Parathyroid adenoma (tissue), 2 donors: Measurements from ENCODE around the gene PLD6.
A peak's percentile ranks its signal among the peaks of the same experiment; 100 is the strongest.

ENCODE experiments used
- H2AFZ ChIP-seq: fragments of 300-600 bp; sonication (generic); one replicate; pipeline ENCODE4 v1.7.0; 2017; ENCODE audit warnings: antibody characterized with exemption, mild to moderate bottlenecking
- H3K27ac ChIP-seq: fragments of 300-600 bp; sonication (generic); one replicate; pipeline ENCODE4 v1.7.0; 2017
- H3K27me3 ChIP-seq: fragments of 300-600 bp; sonication (generic); one replicate; pipeline ENCODE4 v1.7.0; 2017; ENCODE audit warnings: low read length; ENCODE audit not compliant: control insufficient read depth, insufficient read depth
- H3K36me3 ChIP-seq: fragments of 300-600 bp; sonication (generic); one replicate; pipeline ENCODE4 v1.7.0; 2017; ENCODE audit warnings: low read length; ENCODE audit not compliant: control insufficient read depth, insufficient read depth
- H3K4me1 ChIP-seq: fragments of 300-600 bp; sonication (generic); one replicate; pipeline ENCODE4 v1.7.0; 2017; ENCODE audit warnings: control low read depth
- H3K4me2 ChIP-seq: fragments of 300-600 bp; sonication (generic); one replicate; pipeline ENCODE4 v1.7.0; 2017; ENCODE audit warnings: low read length
- H3K4me3 ChIP-seq: fragments of 300-600 bp; sonication (generic); one replicate; pipeline ENCODE4 v1.7.0; 2017; ENCODE audit warnings: low read depth, low read length
- H3K79me2 ChIP-seq: fragments of 300-600 bp; sonication (generic); one replicate; pipeline ENCODE4 v1.7.0; 2017; ENCODE audit warnings: control low read depth
- H3K9ac ChIP-seq: fragments of 300-600 bp; sonication (generic); one replicate; pipeline ENCODE4 v1.7.0; 2017; ENCODE audit warnings: mild to moderate bottlenecking
- H3K9me3 ChIP-seq: fragments of 300-600 bp; sonication (generic); one replicate; pipeline ENCODE4 v1.7.0; 2017; ENCODE audit warnings: low read length; ENCODE audit not compliant: control insufficient read depth
- CTCF ChIP-seq: fragments of 300-600 bp; sonication (generic); IDR thresholded peaks from one replicate; pipeline ENCODE4 v1.7.0; 2017; ENCODE audit warnings: antibody characterized with exemption, mild to moderate bottlenecking
- donor health status: primary hyperparathyroidism.

Gene PLD6

DNA sequence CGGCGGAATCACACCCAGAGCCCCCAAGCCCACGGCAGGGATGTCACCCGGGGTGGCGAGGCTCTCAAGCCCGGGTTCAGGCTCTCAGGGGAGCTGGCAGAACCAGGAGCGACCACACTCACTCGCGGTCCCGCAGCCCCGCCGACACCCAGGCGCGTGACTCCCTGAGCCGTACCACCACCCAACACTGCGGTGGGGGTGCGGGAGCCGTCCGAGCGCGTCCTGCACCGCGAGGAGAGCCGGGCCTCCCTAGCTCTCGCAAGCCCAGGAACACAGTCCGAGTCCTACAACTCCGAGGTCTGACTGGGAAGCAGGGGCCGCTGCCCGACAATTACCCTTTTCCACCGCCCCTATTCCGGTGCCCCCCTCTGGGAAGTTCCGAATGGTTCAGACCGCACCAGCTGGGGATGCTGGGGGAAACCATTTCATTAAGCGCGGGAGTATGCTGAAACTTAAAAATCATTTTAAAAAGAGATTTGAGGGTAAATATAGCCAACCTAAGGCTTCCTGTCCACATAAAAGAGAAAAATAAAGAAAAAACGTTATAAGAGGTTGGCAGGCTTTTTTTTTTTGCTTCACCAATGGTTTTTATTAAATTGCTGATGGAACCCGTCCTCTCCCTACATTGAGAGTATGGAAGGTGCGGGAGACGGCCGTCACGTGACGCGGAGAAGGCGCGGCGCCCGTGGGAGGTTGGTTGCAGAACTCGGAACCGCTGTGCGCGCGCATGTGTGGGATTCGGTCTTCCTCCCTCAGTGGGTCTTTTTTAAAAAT lies 31.1 kb upstream of the PLD6 start, which contains the start of gene FLCN:
Gene FLCN (minus strand): TSS at position 143 of the 774 bp plus-strand sequence. CDS start 9,031 bp downstream, outside the sequence.
- Histone ChIP-seq H3K4me2 (peak within 1 kb of the TSS; percentile 86), H3K36me3 (no peaks in the 10 kb centered on the region), H3K27ac (peak within 1 kb of the TSS; percentile 98), H3K79me2 (peaks cover 22% of the 10 kb centered on the region), H3K9me3 (no peaks in the 10 kb centered on the region), H3K4me3 (peak within 1 kb of the TSS; percentile 98), H3K27me3 (no peaks in the 10 kb centered on the region), H3K9ac (peak within 1 kb of the TSS; percentile 97), H2AFZ (peak within 1 kb of the TSS; percentile 100), H3K4me1 (peaks cover 4% of the 10 kb centered on the region)
- TF ChIP-seq CTCF = no peak

DNA sequence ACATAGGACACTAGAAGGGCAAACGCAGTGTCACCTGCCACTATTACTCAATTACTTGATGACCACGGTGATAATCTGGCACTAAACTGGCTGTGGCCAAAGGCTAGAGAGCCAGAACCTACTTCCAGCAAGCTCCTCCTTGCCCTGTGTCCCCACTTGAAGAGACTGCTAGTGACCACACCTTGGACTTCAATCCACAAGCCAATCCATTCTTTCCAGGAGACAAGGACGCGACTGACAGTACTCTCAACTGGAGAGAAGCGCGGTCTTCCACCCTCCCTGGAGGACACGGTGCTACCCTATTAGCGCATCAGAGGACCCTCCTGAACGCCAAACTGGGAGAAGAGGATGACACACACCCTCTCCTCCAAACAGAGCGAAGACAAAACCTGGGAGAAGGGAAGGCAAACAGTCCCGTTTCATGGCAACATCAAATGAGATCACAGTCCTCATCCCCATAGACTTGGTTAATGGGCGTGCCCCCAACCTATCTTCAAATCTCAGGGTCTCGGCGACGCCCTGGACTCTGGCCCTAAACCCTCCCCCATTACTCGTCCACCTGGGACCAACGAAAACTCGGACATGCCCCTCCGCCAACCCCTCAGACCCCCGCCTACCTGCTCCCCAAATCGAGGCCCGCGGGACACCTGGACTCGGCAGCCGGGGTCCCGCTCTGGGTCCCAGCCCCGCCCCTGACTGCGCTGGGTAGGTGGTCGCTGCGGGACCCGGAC lies 30.3 kb upstream of the PLD6 start:
- peaks cover 22% of the 10 kb centered on the region for H3K79me2 ChIP-seq
- no peaks in the 10 kb centered on the region for H3K27me3 ChIP-seq
- H3K4me3 ChIP-seq = peak overlapping the region; percentile 98
- H3K9me3 ChIP-seq = no peaks in the 10 kb centered on the region
- H3K9ac ChIP-seq = peak overlapping the region; percentile 97
- H3K27ac ChIP-seq = peak overlapping the region; percentile 98
- H3K4me1 ChIP-seq = peaks cover 4% of the 10 kb centered on the region
- peak overlapping the region; percentile 86 for H3K4me2 ChIP-seq
- no peak for TF ChIP-seq CTCF
- peak overlapping the region; percentile 100 for H2AFZ ChIP-seq
- H3K36me3 ChIP-seq = no peaks in the 10 kb centered on the region

- Histone ChIP-seq H3K9me3 (no peaks in the 10 kb centered on the region), H3K79me2 (peaks cover 22% of the 10 kb centered on the region), H3K4me2 (peak overlapping the region; percentile 86), H3K27me3 (no peaks in the 10 kb centered on the region), H3K27ac (peak overlapping the region; percentile 98), H2AFZ (no peak overlapping the region), H3K4me1 (peaks cover 4% of the 10 kb centered on the region), H3K9ac (no peak overlapping the region), H3K36me3 (no peaks in the 10 kb centered on the region), H3K4me3 (peak overlapping the region; percentile 98)
- no peak for TF ChIP-seq CTCF
These were observed 29.4 kb upstream of the PLD6 start for GRCh38 chr17:17235212-17236174.

GRCh38 chr17:17232303-17232621 lies 26.1 kb upstream of the PLD6 start:
- Histone ChIP-seq H3K9me3 (no peaks in the 10 kb centered on the region), H3K79me2 (peaks cover 22% of the 10 kb centered on the region), H3K27me3 (no peaks in the 10 kb centered on the region), H2AFZ (no peak overlapping the region), H3K9ac (no peak overlapping the region), H3K27ac (no peak overlapping the region), H3K4me2 (no peak overlapping the region), H3K4me1 (peaks cover 15% of the 10 kb centered on the region), H3K4me3 (no peak overlapping the region), H3K36me3 (no peaks in the 10 kb centered on the region)
- TF ChIP-seq CTCF = no peak
